HepG2 (cell line): ENCODE results near the gene MITF. TPM values are rescaled to one million over a fixed set of nuclear protein-coding genes. Genes with fewer than 3 reads are reported as not detected.

Experiments used
- ATAC-seq: fragments of 200-7000 bp; cut with Tn5 transposase; 3 replicates; pipeline ENCODE4 v1.9.1; 2020; ENCODE audit warnings: mild to moderate bottlenecking, moderate library complexity
- BruUV-seq: library from RNA; stranded (reverse); fragments of 400-500 nt; replicated peaks from 2 replicates; lab custom pipeline; 2021; lab: Mats Ljungman, UMichigan
- CTCF ChIA-PET: fragments of 300-600 bp; formaldehyde crosslinking; extraction: SDS; loops from one replicate; lab custom pipeline; 2021; ENCODE audit warnings: low total read pairs, inconsistent platforms, low intra/inter-chr PET ratio; lab: Yijun Ruan, JAX
- POLR2A ChIA-PET: fragments of 350-600 bp; sonication (Branson Sonifier 250); formaldehyde crosslinking; loops from one replicate; lab custom pipeline; 2020; ENCODE audit warnings: antibody characterized with exemption, inconsistent platforms; lab: Yijun Ruan, JAX
- DNase-seq: peaks from one replicate; pipeline ENCODE4 v3.0.0-alpha.2; 2015; ENCODE audit warnings: low spot score
- FAIRE-seq: peaks from 3 replicates; lab custom pipeline; 2011; peaks lifted over from hg19 to GRCh38; lab: Jason Lieb, UNC
- H2AFZ ChIP-seq: one replicate; pipeline ENCODE4 v1.6.1; 2011; ENCODE audit warnings: low read length, inconsistent platforms
- H3K27ac ChIP-seq: fragments of 300-600 bp; 3 replicates; pipeline ENCODE4 v1.8.0; 2011; ENCODE audit warnings: mixed run types, mild to moderate bottlenecking, mixed read lengths, low read length, inconsistent platforms; ENCODE audit not compliant: insufficient read depth; ENCODE audit errors: extremely low read length
- H3K27me3 ChIP-seq, 2 experiments: fragments of 200-600 bp in 1 of 2; 2 replicates in 1 of 2; 3 replicates in 1 of 2; pipeline versions ENCODE4 v1.6.0 to v1.8.0; 2011; ENCODE audit warnings: low read length in 2 of 2, mild to moderate bottlenecking in 2 of 2, moderate library complexity in 2 of 2, inconsistent platforms in 1 of 2; ENCODE audit not compliant: insufficient read depth in 2 of 2, control insufficient read depth in 1 of 2
- H3K36me3 ChIP-seq, 2 experiments: fragments of 200-600 bp in 1 of 2; replicated peaks in 1 of 2; 2 replicates in 1 of 2; 3 replicates in 1 of 2; pipeline versions ENCODE4 v1.5.1 to v1.8.0; 2011; ENCODE audit warnings: low read length in 2 of 2, inconsistent platforms in 1 of 2; ENCODE audit not compliant: insufficient read depth in 2 of 2, control insufficient read depth in 1 of 2
- H3K4me1 ChIP-seq: 2 replicates; pipeline ENCODE4 v1.5.1; 2012; ENCODE audit warnings: low read length, inconsistent platforms; ENCODE audit not compliant: insufficient read depth
- H3K4me2 ChIP-seq: 2 replicates; pipeline ENCODE4 v1.6.0; 2011; ENCODE audit warnings: low read depth, low read length, inconsistent platforms
- H3K4me3 ChIP-seq, 3 experiments: fragments of 200-600 bp in 1 of 3; sonication (generic), shearing (Covaris generic) in 1 of 3; replicated peaks in 1 of 3; 2 replicates each; pipeline ENCODE4 v1.5.1; 2011 to 2016; ENCODE audit warnings: low read length in 3 of 3, inconsistent platforms in 2 of 3, low read depth in 2 of 3, mild to moderate bottlenecking in 2 of 3, control low read depth in 1 of 3, mixed read lengths in 1 of 3; ENCODE audit not compliant: insufficient read depth in 1 of 3
- H3K79me2 ChIP-seq: one replicate; pipeline ENCODE4 v1.6.1; 2011; ENCODE audit warnings: low read length, inconsistent platforms; ENCODE audit not compliant: insufficient read depth
- H3K9ac ChIP-seq: 2 replicates; pipeline ENCODE4 v1.6.0; 2011; ENCODE audit warnings: mild to moderate bottlenecking, low read depth, low read length, inconsistent platforms; ENCODE audit not compliant: insufficient read depth
- H3K9me3 ChIP-seq: 2 replicates; pipeline ENCODE4 v1.5.1; 2012; ENCODE audit warnings: mild to moderate bottlenecking, low read length
- H4K20me1 ChIP-seq: 2 replicates; pipeline ENCODE4 v1.6.0; 2011; ENCODE audit warnings: inconsistent platforms, mild to moderate bottlenecking, low read length, moderate library complexity; ENCODE audit not compliant: insufficient read depth
- FIP1L1 ChIP-seq: fragments of 200-400 bp; formaldehyde crosslinking; IDR thresholded peaks from 2 replicates; pipeline ENCODE4 v1.6.1; 2018; ENCODE audit warnings: low read depth, mild to moderate bottlenecking, low read length, moderate library complexity, borderline replicate concordance; ENCODE audit not compliant: insufficient read depth
- NBN ChIP-seq: fragments of 450-650 bp; conservative IDR thresholded peaks from 2 replicates; pipeline ENCODE4 v1.6.1; 2017
- PITX1 ChIP-seq: sonication (generic); formaldehyde crosslinking; IDR thresholded peaks from 2 replicates; pipeline ENCODE4 v1.5.1; 2020; ENCODE audit warnings: mild to moderate bottlenecking, missing genetic modification reagents
- RFXANK ChIP-seq: IDR thresholded peaks from 2 replicates; pipeline ENCODE4 v1.6.1; 2016
- ZNF383 ChIP-seq: sonication (generic); formaldehyde crosslinking; IDR thresholded peaks from 2 replicates; pipeline ENCODE4 v1.4.0; 2020; ENCODE audit warnings: missing genetic modification reagents, mild to moderate bottlenecking, borderline replicate concordance
- WGBS: methylation state at CpG from one replicate; pipeline ENCODE4 v1.1.6; 2017; ENCODE audit warnings: low lambda C conversion rate; 5-methylcytosine and 5-hydroxymethylcytosine counted together
- in situ Hi-C: cut with HindIII; loops from 2 replicates; pipeline ENCODE4 v1.10.0; 2017; ENCODE audit warnings: low pct_unique_long_range_greater_than_20kb; ENCODE audit not compliant: extremely low pct_ligation_motif_present
- intact Hi-C: fragments of 100-400 bp; cut with micrococcal nuclease; formaldehyde crosslinking; loops from one replicate; pipeline ENCODE4 v1.10.0; 2022; ENCODE audit not compliant: unreplicated experiment
- polyA plus RNA-seq, 8 experiments: library from polyadenylated mRNA; depleted of rRNA in 3 of 8; stranded (reverse) in 7 of 8; unstranded in 1 of 8; fragments of >200 nt; fragmentation: Illumina TruSeq in 4 of 8; extraction: Trizol in 4 of 8; gene quantifications; 2 replicates each; pipeline versions ENCODE4 v1.2.1 to v1.2.3, GENCODE V29; 2011 to 2016; ENCODE audit warnings: low read depth in 4 of 8, missing spikeins in 1 of 8, mixed read lengths in 1 of 8; ENCODE audit not compliant: insufficient read depth in 1 of 8
- total RNA-seq, 5 experiments: library from RNA; depleted of rRNA; stranded (reverse); fragments of >200 nt; fragmentation: Illumina TruSeq; extraction: Trizol; gene quantifications; 2 replicates each; pipeline ENCODE4 v1.2.3, GENCODE V29; 2016; ENCODE audit warnings: low read depth in 1 of 5
- TF ChIP-seq, protein P1 (sequence below): IDR thresholded peaks from 2 replicates; pipeline ENCODE4 v1.6.1; 2016; ENCODE audit warnings: missing compliant biosample characterization, missing genetic modification reagents, borderline replicate concordance
- TF ChIP-seq, protein P2 (sequence below): sonication (generic); formaldehyde crosslinking; conservative IDR thresholded peaks from 2 replicates; pipeline ENCODE4 v1.5.0; 2020; ENCODE audit warnings: missing genetic modification reagents
- TF ChIP-seq, protein P3 (sequence below): sonication (generic); formaldehyde crosslinking; conservative IDR thresholded peaks from 2 replicates; pipeline ENCODE4 v1.4.0; 2020; ENCODE audit warnings: missing genetic modification reagents
- TF ChIP-seq, protein P4 (sequence below): sonication (generic); formaldehyde crosslinking; IDR thresholded peaks from 2 replicates; pipeline ENCODE4 v1.8.0; 2022; ENCODE audit warnings: low read depth, missing genetic modification reagents

MITF gene
- total and polyA plus RNA-seq, 2 of the 13 experiments (the other 11 are each of a cell fraction or from before 2014, with no cell fraction given), result 0.12 to 0.38 TPM

DNA sequence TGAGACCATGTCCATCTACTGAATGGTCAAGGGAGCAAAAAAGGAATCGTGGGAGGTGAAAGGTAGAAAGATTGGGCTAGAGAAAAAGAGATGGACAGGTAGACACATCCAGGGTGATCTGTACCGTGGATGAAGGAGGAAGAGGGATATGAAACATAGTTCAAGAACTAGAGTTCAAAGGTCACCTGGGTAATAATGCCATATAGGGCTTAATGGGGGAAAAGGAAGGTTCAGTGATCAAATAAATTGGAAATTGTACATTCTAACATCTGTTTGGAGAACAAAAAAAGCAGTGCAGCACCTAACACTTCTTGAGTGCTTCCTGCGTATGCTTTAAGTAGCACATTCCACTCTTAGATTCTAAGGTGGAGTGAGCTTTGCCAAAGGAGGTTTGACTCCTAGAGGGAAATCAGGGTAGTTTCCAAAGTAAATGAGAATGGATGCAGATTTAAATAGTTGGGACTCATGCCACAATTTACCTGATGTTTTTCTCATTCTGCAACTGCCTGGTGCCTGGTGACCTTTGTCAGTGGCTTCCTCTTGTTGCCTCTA is 46.6 kb downstream of the MITF start:
- in situ Hi-C loops, result no loop called here
- no peak for ATAC-seq
- FAIRE-seq, result no peak
- WGBS, result 12% methylated on average over 3 of the region's 3 CpGs
- Histone ChIP-seq H3K36me3 (no peaks in the 10 kb centered on the region), H3K9me3 (no peaks in the 10 kb centered on the region), H3K4me1 (no peaks in the 10 kb centered on the region), H4K20me1 (no peaks in the 10 kb centered on the region), H3K4me3 (no peak overlapping the region), H3K4me2 (no peak overlapping the region), H3K27ac (no peak overlapping the region), H2AFZ (no peak overlapping the region)
- CTCF ChIA-PET, result no interaction called here
- no TSS peak for BruUV-seq
- DNase-seq, result no peak
- intact Hi-C loops, result no loop called here
- TF ChIP-seq, protein P1, sequence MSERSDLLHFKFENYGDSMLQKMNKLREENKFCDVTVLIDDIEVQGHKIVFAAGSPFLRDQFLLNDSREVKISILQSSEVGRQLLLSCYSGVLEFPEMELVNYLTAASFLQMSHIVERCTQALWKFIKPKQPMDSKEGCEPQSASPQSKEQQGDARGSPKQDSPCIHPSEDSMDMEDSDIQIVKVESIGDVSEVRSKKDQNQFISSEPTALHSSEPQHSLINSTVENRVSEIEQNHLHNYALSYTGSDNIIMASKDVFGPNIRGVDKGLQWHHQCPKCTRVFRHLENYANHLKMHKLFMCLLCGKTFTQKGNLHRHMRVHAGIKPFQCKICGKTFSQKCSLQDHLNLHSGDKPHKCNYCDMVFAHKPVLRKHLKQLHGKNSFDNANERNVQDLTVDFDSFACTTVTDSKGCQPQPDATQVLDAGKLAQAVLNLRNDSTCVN (CRISPR knock-in tag), result no peak
- TF ChIP-seq, protein P2, sequence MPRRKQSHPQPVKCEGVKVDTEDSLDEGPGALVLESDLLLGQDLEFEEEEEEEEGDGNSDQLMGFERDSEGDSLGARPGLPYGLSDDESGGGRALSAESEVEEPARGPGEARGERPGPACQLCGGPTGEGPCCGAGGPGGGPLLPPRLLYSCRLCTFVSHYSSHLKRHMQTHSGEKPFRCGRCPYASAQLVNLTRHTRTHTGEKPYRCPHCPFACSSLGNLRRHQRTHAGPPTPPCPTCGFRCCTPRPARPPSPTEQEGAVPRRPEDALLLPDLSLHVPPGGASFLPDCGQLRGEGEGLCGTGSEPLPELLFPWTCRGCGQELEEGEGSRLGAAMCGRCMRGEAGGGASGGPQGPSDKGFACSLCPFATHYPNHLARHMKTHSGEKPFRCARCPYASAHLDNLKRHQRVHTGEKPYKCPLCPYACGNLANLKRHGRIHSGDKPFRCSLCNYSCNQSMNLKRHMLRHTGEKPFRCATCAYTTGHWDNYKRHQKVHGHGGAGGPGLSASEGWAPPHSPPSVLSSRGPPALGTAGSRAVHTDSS (CRISPR knock-in tag), result no peak
- TF ChIP-seq, protein P3, sequence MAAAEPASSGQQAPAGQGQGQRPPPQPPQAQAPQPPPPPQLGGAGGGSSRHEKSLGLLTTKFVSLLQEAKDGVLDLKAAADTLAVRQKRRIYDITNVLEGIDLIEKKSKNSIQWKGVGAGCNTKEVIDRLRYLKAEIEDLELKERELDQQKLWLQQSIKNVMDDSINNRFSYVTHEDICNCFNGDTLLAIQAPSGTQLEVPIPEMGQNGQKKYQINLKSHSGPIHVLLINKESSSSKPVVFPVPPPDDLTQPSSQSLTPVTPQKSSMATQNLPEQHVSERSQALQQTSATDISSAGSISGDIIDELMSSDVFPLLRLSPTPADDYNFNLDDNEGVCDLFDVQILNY (CRISPR knock-in tag), result no peak
- TF ChIP-seq NBN (no peak), PITX1 (CRISPR knock-in tag) (no peak), RFXANK (CRISPR knock-in tag) (no peak), FIP1L1 (no peak), ZNF383 (CRISPR knock-in tag) (no peak)
- TF ChIP-seq, protein P4, sequence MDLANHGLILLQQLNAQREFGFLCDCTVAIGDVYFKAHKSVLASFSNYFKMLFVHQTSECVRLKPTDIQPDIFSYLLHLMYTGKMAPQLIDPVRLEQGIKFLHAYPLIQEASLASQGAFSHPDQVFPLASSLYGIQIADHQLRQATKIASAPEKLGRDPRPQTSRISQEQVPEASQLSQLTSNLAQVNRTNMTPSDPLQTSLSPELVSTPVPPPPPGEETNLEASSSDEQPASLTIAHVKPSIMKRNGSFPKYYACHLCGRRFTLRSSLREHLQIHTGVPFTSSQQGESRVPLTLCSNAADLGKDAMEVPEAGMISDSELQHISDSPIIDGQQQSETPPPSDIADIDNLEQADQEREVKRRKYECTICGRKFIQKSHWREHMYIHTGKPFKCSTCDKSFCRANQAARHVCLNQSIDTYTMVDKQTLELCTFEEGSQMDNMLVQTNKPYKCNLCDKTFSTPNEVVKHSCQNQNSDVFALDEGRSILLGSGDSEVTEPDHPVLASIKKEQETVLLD, result no peak
- TF ChIP-seq, all 625 proteins: peak for 0
- H3K27me3 ChIP-seq, result no peaks in the 10 kb centered on the region
- H3K79me2 ChIP-seq, result no peaks in the 10 kb centered on the region
- POLR2A ChIA-PET, result no interaction called here
- no peak overlapping the region for H3K9ac ChIP-seq
